Left cardiac atrium (tissue), 4 donors: ENCODE measurements around the gene FOXJ3. TPM values are rescaled to one million over a fixed set of nuclear protein-coding genes. Genes with fewer than 3 reads are reported as not detected.

ENCODE experiments used
- ATAC-seq, 2 donors: fragments of 200-7000 bp; cut with Tn5 transposase; one replicate each; pipeline ENCODE4 v1.9.1; 2020; ENCODE audit warnings: mild to moderate bottlenecking in 2 of 2, moderate library complexity in 2 of 2
- DNase-seq: peaks from one replicate; pipeline ENCODE4 v3.0.0-alpha.2; 2020
- intact Hi-C, 2 donors: fragments of 100-400 bp; cut with DNase I; formaldehyde crosslinking; loops; one replicate each; pipeline versions ENCODE4 v1.14.1 to v1.15.1; 2022 to 2023
- long read RNA-seq: library from polyadenylated mRNA; unstranded; transcript quantifications from one replicate; pipeline ENCODE4 v2.0.0, GENCODE V29; 2021
- total RNA-seq, 2 donors: library from RNA; stranded (reverse); fragmentation: NEBNext Ultra II Directional; extraction: Animal tissue kit (Norgen Biotek cat#: 25700); gene quantifications; one replicate each; pipeline ENCODE4 v1.2.1, GENCODE V29; 2021
- donor health status: DM: no; HTN: yes; CAD: no.
- donor health status: DM: no; HTN: yes; CAD: no; lungs with severe emphysema.
- donor health status: DM: yes; HTN: yes; CAD: no.
- donor health status: Dilated cardiomyopathy.

Gene FOXJ3
- 10 to 100 TPM; 34.3 to 43.0 TPM for total RNA-seq
- long read RNA-seq, full-length matches to known transcripts = 3 of 6 reads
- long read RNA-seq, partial matches to known transcripts = 0 of 6 reads
- long read RNA-seq, other reads (novel, unspliced or antisense) = 3 of 6 reads

DNA sequence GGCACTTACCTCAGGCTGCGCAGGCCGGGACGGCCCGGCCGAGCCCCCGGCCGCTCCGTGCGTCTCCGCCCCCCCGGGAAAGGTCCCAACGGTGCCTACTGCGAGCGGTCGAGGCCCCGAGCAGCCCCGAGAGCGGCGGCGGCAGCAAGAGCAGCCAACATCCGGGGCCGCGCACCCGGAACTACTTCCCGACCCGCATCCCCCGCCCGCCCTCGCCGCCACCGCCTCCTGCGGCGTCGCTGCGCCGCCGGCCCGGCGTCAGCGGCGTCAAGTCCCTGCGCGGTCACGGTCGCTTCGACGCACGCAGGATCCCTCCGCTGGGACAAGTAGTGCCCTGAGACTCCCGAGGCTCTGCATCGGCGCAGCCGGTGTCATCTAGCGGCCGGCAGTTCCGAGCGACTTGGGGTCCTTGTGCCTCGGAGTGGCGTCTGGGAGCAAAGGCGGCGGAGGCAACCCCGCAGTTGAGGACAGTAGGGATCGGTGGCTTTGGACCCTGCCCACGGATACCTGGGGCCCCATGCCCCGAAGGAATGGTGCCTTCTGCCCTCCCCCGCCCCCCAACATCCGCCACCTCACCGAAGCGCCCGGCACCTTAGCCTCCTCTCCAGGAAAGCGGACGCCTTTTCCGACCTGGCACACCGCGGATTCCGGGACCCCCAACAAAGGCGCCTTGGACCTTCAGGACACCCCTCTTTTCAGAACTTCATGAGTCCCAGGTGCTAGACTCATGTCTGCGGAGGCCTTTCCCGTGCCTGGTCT is at the start of gene FOXJ3:
FOXJ3 (minus strand) TSS at position 186 of the 759 bp plus-strand sequence. CDS start 24,142 bp downstream, outside the sequence.
- peak; percentile 94 for DNase-seq
- intact Hi-C loops = loop anchor here (5.0 to 10.0 kb wide), 3 partner anchors 120 to 350 kb away; partner anchors contain the start of genes PPCS (in 1 of the 2), YBX1 (in 1 of the 2) and ZMYND12 (in 1 of the 2)
- ATAC-seq = peak; percentile 95 to 97

DNA sequence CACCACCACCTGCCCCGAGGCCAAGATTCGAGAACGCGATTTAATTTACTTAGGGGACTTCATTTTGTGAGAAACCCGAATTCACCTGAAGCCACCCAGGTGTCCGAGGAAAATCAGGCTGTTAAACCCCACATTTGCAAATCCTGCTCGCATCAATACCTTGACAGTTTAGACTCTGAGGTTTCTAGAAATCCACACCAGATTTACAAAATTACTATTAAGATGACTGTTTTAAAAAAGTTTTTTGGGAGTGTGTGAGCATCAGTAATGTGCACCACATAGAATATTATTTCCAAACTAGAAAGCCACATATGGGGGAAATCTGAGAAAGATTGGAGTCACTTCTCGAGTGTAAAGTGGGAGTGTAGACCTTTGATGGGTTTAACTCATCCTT is 46.2 kb upstream of the FOXJ3 start:
- intact Hi-C loops = no loop called here
- DNase-seq = no peak
- ATAC-seq = no peak

DNA sequence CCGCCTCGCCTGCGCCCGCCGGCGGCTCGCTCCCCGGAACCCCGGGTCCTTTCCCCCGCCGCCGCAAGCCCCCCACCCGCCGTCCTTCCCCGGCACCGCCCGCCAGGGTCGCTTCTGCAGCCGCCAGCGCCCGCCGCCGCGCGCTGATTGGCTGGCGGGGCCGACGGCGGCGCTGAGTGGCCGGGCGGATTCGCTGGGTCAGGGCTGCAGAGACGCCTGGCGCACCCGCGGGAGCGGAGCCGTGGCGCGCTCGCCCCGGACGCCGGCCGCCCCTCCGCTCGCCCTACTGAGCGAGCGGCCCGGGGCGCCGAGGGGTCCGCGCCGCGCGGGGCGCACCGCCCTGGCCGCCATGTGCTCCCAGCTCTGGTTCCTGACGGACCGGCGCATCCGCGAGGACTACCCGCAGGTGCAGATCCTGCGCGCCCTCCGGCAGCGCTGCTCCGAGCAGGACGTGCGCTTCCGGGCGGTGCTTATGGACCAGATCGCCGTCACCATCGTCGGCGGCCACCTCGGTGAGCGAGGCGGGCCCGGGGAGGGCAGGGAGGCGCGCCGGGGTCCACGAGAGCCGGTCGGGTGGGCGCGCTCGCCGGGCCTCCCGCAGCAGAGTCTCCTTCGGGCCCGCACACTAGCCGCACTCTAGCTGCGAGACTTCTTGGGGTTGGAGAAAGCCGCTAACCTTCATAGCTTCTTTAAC is 45.7 kb upstream of the FOXJ3 start, which contains the start of gene RIMKLA:
RIMKLA (plus strand) TSS at position 207 of the 694 bp plus-strand sequence; CDS start at position 350, 143 bp downstream.
- intact Hi-C loops = no loop called here
- DNase-seq = peak; percentile 72
- peak; percentile 98 for ATAC-seq

DNA sequence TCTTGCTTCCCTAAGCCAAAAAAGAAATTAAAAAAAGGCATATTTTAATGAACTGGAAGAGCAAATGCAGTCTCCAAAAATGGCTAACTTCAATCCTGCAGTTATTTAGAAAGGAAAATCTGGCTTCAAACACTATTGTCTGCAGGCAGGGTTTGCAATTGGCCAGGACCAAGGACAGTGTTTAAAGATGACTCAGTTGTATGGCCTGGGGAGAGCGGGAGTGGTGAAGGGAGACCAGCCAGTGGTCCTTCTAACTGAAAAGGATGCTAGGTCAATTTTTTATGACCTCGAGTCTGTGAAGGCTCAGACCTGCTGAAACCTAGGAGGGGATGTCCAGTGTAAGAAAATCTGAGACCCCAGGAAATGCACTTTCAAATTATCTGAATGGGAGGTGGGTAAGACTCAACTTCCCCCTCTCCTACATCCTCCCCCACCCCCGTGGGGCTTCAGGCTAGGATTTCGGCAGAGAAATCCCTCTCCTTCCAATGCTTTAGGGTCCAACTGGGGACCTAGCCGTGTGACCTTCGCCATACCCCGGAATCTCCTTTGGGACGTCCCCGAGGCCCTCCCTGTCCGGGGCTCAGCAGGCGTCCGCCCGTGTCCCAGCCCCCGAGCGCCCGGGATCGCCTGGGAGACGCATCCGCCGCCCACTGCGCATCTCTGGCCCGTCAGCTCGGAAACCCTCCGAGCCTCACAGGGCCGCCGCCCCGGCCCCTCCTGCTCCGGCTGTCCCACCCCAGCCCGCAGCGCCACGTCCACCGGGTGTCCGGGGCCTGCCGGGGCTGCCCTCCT is 45.0 kb upstream of the FOXJ3 start:
- ATAC-seq = peak; percentile 81 to 83
- intact Hi-C loops = no loop called here
- peak; percentile 40 for DNase-seq

DNA sequence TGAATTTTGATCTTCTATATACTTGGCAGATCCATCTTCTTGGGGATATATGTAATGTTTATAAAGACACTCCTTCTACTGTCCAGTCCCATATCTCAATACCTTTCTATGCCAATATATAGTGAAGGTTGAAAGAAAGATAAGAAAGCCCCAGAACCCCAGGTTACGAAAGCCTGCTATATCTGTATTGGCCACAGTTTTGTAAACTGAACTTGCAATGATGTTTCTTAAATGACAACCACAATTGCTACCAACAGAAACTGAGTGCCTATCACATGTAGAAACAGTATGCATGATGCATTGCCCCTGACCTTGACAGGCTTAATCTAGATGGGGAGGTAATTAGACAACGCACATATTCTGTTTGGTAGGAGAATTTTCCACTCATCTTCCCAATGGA is 37.8 kb upstream of the FOXJ3 start:
- intact Hi-C loops = no loop called here
- ATAC-seq (no peak), DNase-seq (no peak)

DNA sequence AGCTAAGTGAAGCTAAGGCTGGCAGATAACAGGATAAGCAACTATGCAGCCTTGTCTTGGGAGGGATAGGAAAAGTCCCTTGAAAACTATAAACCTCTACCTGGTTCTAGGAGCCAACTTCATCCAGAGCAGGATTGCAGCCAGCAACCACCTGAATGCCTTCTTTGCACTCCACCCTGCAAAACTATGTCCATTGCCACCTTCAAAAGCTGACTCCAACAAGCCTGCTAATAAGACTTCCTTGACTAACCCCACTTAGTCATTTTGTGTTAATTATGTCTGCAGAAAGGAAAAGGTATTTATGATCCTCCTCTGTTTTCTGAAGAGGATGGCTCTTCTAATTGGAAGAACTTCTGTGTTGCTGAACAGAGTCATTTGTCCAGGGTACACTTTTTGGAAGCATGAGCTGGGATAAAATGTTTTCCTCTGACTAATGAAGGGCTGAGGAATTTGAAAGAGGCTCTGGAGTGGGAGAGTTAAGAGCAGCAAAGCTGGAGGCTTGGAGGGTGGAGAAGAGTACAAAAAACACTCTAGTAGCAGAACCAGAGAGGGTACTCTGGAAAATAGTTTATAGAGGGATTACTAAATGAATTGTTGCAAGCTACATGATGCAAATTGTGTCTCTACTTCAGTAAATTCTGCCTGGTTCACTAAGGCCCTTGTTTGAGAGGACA is 36.0 kb upstream of the FOXJ3 start:
- ATAC-seq (no peak), DNase-seq (no peak)
- intact Hi-C loops = no loop called here

DNA sequence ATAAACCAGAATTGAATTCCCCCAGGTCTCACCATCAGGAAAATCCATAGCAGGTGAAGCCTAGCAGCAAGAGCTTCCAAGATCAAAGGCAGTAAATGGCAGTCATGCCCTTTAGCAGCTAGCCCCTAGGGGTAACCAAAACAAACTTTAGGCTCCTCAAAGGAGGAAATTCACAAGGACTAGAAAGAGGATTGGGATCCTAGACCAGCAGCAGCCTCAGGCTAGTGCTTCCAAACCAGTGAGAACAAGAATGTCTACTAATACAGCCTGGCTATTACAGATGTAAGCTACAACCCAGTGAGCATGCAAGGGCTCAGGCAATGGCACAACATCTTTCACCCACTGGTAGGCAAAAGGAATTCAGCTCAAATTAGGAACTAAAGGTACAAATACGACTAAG is 34.4 kb upstream of the FOXJ3 start:
- DNase-seq (no peak), ATAC-seq (no peak)
- intact Hi-C loops = no loop called here

DNA sequence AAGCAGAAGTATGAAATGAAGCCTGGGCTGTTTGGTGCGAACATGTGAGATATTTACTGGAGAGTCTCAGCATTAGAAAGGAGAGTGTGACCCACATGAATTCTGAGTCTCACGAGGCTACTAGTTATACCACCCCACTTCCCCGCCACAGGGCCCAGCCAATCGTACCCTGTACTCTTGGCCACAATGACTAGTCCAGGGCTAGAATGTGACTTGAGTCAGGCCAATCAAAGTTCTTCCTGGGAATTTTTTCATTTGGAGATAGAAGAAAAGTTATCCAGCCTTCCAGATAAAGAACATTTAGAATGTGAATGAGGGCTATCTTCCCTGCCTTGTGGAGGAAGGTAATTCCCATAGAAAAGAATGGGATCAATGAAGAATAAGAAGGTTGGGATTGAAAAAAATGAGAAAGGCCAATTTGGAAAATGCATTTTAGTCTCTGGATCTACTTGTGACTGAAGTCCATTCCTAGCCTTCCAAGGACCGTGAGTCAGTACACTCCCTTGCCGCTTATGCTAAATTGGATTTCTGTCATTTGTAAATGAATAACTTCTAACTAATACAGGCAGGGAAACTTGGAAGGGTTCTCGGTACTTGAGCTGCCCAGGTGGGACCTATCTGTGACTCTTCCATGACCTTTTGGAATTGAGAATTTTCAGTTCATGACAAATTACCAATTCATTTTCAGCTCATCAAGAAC is 33.2 kb upstream of the FOXJ3 start:
- ATAC-seq = no peak
- no peak for DNase-seq
- intact Hi-C loops = no loop called here

DNA sequence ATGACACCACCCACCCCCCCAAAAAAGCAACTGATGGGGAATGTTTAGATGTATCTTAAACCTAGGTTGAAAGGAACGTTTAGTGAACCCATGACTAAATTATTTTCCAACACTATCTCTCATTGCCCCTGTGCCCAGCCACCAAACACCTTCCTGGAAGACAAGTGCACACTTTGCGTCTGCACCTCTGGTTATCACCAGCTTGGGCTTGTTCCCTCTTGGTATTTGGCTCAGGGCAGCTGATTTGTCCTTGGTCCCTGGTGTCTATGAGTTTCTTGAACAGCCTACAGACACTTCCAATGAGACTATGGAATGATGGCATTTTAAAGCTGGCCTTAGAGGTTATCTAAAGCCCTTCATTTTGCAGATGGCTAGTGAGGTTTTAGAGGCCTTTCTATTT is 30.1 kb upstream of the FOXJ3 start:
- DNase-seq (no peak), ATAC-seq (no peak)
- intact Hi-C loops = no loop called here

DNA sequence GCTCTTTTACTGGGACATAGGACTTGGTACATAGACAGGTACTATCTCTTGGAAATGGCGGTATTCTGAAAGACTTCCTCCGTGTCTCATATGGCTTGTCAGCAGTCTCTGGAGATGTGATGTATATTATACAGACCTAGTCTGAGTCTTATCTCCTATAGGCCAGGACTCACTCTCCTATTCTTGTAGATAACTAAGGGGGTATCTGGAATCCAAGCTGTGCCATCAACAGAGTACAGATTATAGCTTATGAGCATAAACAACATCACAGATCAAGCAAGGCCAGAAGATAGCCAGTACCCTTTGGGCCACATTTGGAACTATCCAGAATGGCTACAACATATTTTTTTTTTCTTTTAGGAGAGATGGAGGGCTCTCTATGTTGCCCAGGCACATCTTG is 29.5 kb upstream of the FOXJ3 start:
- ATAC-seq = no peak
- no peak for DNase-seq
- intact Hi-C loops = no loop called here

DNA sequence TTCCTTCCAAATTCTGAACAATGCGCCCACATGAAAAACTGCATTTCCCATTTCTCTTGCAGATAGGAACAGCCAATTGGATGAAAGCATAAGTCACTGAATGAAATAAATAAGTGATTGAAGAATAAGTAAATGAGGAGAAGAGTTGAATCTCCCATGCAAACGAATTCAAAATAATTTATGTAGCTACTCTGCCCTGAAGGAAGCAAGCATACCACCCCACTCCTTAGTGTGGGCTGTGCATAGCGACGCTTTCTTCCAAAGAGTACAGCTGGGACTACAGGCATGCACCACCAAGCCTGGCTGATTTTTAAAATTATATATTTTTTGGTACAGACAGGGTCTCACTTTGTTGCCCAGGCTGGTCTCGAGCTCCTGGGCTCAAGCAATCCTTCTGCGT is 29.1 kb upstream of the FOXJ3 start:
- intact Hi-C loops = no loop called here
- ATAC-seq = no peak
- DNase-seq = no peak

DNA sequence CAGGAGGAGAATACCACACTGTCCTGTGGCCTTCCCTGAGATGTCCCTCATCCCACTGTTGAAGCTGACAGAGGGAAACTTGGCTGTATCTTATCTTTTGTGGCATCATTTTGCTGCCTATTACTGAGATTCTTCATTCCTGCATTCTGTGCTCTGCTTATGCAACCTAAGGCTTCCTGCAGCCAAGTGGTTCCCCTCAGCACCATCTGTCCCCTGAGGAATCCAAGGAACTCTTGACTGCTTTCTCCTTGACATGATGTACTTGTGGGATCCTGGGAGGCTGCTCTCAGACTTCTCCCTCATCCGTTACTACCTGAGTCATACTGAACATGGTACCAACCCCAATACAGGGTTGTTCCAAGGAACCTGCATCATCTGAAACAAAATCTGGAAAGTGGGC is 24.4 kb upstream of the FOXJ3 start:
- intact Hi-C loops = no loop called here
- no peak for ATAC-seq

DNA sequence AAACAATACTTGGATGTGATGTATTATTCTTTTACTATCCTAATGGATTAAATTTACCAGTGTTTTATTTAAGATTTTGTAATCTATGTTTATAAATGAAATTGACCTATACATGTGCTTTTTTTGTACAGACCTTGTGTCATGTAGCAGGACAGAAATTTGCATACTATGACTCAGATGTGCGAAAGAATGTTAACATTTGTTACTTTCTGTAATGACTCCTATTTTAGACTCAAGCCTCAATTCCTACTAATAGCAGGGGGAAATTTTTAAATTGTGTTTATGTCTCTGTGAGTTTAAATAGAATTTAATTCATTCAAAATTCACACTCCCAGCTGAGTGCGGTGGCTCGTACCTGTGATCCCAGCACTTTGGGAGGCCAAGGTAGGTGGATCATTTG is 23.8 kb upstream of the FOXJ3 start:
- DNase-seq (no peak), ATAC-seq (no peak)
- intact Hi-C loops = no loop called here

More for the DNA sequence above, 24.4 kb upstream of the FOXJ3 start:
- DNase-seq = no peak

DNA sequence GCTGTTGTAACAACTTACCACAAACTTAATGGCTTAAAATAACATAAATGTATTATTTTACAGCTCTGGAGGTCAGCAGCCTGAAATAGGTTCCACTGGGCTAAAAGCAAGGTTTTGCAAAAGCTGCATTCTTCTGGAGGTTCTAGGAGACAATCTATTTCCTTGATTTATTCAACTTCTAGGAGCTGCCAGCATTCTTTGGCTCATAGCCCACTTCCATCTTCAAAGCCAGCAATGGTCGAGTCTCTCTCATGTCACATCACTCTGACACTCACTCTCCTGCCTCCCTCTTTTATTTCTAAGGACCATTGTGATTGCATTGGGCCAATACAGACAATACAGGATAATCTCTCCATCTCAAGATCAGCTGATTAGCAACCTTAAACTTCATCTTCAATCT is 15.1 kb upstream of the FOXJ3 start:
- DNase-seq (no peak), ATAC-seq (no peak)
- intact Hi-C loops = no loop called here

DNA sequence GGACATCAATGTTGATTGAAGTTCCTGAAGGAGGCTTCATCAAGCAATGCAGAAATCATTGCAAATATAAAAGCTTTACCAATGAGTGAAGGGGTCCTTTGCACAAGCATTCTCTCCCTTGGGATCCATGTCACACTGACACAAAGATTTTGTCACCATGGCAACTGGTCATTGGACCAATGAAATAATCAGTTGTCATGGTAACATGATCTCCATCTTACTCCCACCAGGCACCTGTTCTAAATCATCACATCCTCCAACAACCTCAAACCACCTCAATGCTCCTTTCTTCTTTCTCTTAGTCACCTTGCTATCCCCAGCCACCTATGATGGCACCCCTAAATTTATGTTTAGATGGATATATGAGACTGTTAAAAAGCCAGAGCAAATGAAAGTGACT is 13.5 kb upstream of the FOXJ3 start:
- ATAC-seq (no peak), DNase-seq (no peak)
- intact Hi-C loops = loop anchor here in 1 of 2 donors (10.0 kb wide), 2 partner anchors 226 to 396 kb away; partner anchors contain the start of gene CLDN19

DNA sequence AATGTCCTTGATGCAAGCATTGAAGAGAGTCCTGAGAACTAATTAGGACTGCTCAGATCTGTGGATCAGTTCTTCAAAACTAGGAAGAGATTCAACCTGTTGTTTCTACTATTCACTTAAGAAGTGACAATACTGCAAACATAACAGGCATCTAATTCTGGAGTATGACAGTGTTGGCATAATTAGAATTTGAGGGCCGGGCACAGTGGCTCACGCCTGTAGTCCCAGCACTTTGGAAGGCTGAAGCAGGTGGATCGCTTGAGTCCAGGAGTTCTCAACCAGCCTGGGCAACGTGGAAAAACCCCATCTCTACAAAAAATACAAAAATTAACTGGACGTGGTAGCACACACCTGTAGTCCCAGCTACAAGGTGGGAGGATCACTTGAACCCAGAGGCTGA is 8.0 kb upstream of the FOXJ3 start:
- no peak for DNase-seq
- intact Hi-C loops = loop anchor here in 1 of 2 donors (10.0 kb wide), 2 partner anchors 232 to 402 kb away; partner anchors contain the start of gene CLDN19
- no peak for ATAC-seq

DNA sequence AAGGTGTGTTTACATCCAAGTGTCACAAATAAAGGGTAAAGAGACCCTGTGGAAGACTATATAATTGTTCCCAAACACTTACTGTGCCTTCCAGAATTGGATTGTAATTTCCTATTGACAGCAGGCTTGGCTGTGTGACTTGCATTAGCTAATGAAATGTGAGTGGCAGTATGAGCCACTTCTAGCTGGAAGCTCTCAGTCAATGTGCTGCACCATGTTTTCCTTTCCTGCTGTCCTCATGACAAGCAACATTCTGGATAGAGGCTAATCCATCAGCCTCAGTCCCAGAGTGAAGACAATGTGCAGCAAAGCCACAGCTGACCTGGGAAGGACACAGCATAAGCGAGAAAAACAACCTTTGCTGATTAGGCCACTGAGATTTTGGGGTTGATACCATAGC is 5.9 kb upstream of the FOXJ3 start:
- ATAC-seq = no peak
- intact Hi-C loops = loop anchor here in 1 of 2 donors (10.0 kb wide), 2 partner anchors 234 to 404 kb away; partner anchors contain the start of gene CLDN19
- DNase-seq = no peak

DNA sequence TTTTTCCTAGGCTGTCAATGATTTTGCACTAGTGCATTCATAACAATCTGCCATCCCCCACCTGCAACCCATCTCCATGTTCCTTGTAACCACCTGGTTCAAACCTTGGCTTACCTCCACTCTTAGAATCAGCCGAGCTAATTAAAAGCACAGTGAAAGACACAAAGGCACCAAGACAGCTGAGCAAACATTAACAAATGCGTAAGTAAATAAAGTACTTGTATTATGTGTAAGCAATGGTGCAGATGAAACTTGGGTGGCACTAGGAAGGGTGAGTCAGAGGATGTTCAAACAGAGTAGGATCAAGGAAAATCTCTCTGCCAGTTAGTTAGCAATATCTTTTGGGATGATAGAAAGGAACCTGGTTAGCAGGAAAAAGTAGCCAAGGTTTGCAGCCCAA is 5.1 kb upstream of the FOXJ3 start:
- intact Hi-C loops = loop anchor here in 1 of 2 donors (10.0 kb wide), 2 partner anchors 235 to 405 kb away; partner anchors contain the start of gene CLDN19

More for the DNA sequence above, 5.1 kb upstream of the FOXJ3 start:
- DNase-seq (no peak), ATAC-seq (no peak)
